H1 (cell line): ENCODE measurements around the gene GPC4. TPM values are rescaled to one million over a fixed set of nuclear protein-coding genes. Genes with fewer than 3 reads are reported as not detected.

ENCODE experiments used
- CTCF ChIA-PET: fragments of 300-600 bp; sonication (Branson Sonifier 250); formaldehyde crosslinking; loops from one replicate; lab custom pipeline; 2021; ENCODE audit not compliant: partially characterized antibody; lab: Charles Lee
- POLR2A ChIA-PET: fragments of 300-600 bp; sonication (Branson Sonifier 250); formaldehyde crosslinking; loops from one replicate; lab custom pipeline; 2021; ENCODE audit warnings: inconsistent platforms; ENCODE audit not compliant: partially characterized antibody; lab: Charles Lee
- DNase-seq, 2 experiments: peaks; one replicate each; pipeline versions ENCODE4 v3.0.0 to v3.0.0-alpha.2; 2010 to 2022; ENCODE audit warnings: low spot score in 2 of 2, low read depth in 1 of 2, mixed read lengths in 1 of 2
- FAIRE-seq: peaks from 2 replicates; lab custom pipeline; 2011; peaks lifted over from hg19 to GRCh38; lab: Jason Lieb, UNC
- H2AFZ ChIP-seq: 2 replicates; pipeline ENCODE4 v1.8.1; 2012; ENCODE audit warnings: low read length, inconsistent platforms
- H2AK5ac ChIP-seq: 2 replicates; pipeline ENCODE4 v1.6.1; 2013; ENCODE audit warnings: low read depth, low read length
- H2BK120ac ChIP-seq: replicated peaks from 2 replicates; pipeline ENCODE3; 2013; ENCODE audit warnings: low read depth, low read length, inconsistent platforms
- H2BK12ac ChIP-seq: 2 replicates; pipeline ENCODE4 v1.6.1; 2013; ENCODE audit warnings: low read depth, low read length
- H2BK15ac ChIP-seq: 2 replicates; pipeline ENCODE4 v1.6.1; 2013; ENCODE audit warnings: low read length
- H2BK20ac ChIP-seq: 2 replicates; pipeline ENCODE4 v1.6.1; 2013; ENCODE audit warnings: low read length
- H2BK5ac ChIP-seq: 2 replicates; pipeline ENCODE4 v1.6.1; 2013; ENCODE audit warnings: low read depth, low read length
- H3K14ac ChIP-seq: 2 replicates; pipeline ENCODE4 v1.6.1; 2013; ENCODE audit warnings: inconsistent platforms; ENCODE audit not compliant: insufficient read length
- H3K18ac ChIP-seq: 2 replicates; pipeline ENCODE4 v1.6.1; 2013; ENCODE audit warnings: low read length; ENCODE audit errors: extremely low read depth
- H3K23ac ChIP-seq: 2 replicates; pipeline ENCODE4 v1.6.1; 2013; ENCODE audit warnings: inconsistent platforms; ENCODE audit not compliant: insufficient read length
- H3K23me2 ChIP-seq: 2 replicates; pipeline ENCODE4 v1.6.1; 2013; ENCODE audit warnings: low read depth, low read length
- H3K27ac ChIP-seq: 2 replicates; pipeline ENCODE4 v1.6.1; 2011; ENCODE audit warnings: low read depth, low read length, inconsistent platforms
- H3K27me3 ChIP-seq, 4 experiments: replicated peaks in 1 of 4; 1 replicate in 1 of 4; 2 replicates in 3 of 4; pipeline versions ENCODE4 v1.6.1 to v1.8.1; 2011 to 2013; ENCODE audit warnings: low read length in 3 of 4, mild to moderate bottlenecking in 3 of 4, inconsistent platforms in 2 of 4, mixed read lengths in 2 of 4, moderate library complexity in 1 of 4; ENCODE audit not compliant: control insufficient read depth in 3 of 4, insufficient read depth in 3 of 4; ENCODE audit errors: extremely low read depth in 1 of 4
- H3K36me3 ChIP-seq, 4 experiments: 2 replicates each; pipeline versions ENCODE4 v1.6.1 to v1.8.1; 2011 to 2013; ENCODE audit warnings: mild to moderate bottlenecking in 4 of 4, low read length in 3 of 4, moderate library complexity in 2 of 4, control low read depth in 1 of 4, inconsistent platforms in 1 of 4; ENCODE audit not compliant: insufficient read depth in 4 of 4, control insufficient read depth in 2 of 4
- H3K4ac ChIP-seq: replicated peaks from 2 replicates; pipeline ENCODE3; 2013; ENCODE audit warnings: low read length, low read depth, mixed read lengths, inconsistent platforms; ENCODE audit not compliant: insufficient read length
- H3K4me1 ChIP-seq, 4 experiments: replicated peaks in 1 of 4; 1 replicate in 1 of 4; 2 replicates in 3 of 4; pipeline versions ENCODE4 v1.6.1 to v1.8.1; 2011 to 2013; ENCODE audit warnings: low read length in 3 of 4, inconsistent platforms in 2 of 4, mixed read lengths in 1 of 4; ENCODE audit not compliant: insufficient read depth in 4 of 4, control insufficient read depth in 3 of 4
- H3K4me2 ChIP-seq, 2 experiments: 2 replicates each; pipeline versions ENCODE4 v1.6.1 to v1.8.1; 2011 to 2013; ENCODE audit warnings: low read depth in 2 of 2, low read length in 2 of 2, control low read depth in 1 of 2, inconsistent platforms in 1 of 2, mild to moderate bottlenecking in 1 of 2; ENCODE audit not compliant: insufficient read depth in 1 of 2
- H3K4me3 ChIP-seq, 4 experiments: fragments of 200-600, 300-600 bp in 1 of 4; sonication (generic), shearing (Covaris generic), sonication (Bioruptor Twin) in 1 of 4; 2 replicates each; pipeline versions ENCODE4 v1.5.1 to v1.8.1; 2011 to 2016; ENCODE audit warnings: low read length in 4 of 4, low read depth in 3 of 4, control low read depth in 2 of 4, inconsistent platforms in 2 of 4, mild to moderate bottlenecking in 2 of 4, mixed read lengths in 1 of 4, moderate library complexity in 1 of 4; ENCODE audit not compliant: insufficient read depth in 2 of 4; ENCODE audit errors: extremely low read depth in 1 of 4
- H3K56ac ChIP-seq: replicated peaks from 2 replicates; pipeline ENCODE3; 2013; ENCODE audit warnings: low read depth, mild to moderate bottlenecking, mixed read lengths, low read length, inconsistent platforms; ENCODE audit not compliant: insufficient read length
- H3K79me1 ChIP-seq: 2 replicates; pipeline ENCODE4 v1.6.1; 2013; ENCODE audit warnings: low read depth, low read length, control low read depth
- H3K79me2 ChIP-seq, 2 experiments: 2 replicates each; pipeline versions ENCODE4 v1.6.1 to v1.8.1; 2012 to 2013; ENCODE audit warnings: low read length in 2 of 2, mild to moderate bottlenecking in 2 of 2, inconsistent platforms in 1 of 2; ENCODE audit not compliant: insufficient read depth in 2 of 2, control insufficient read depth in 1 of 2
- H3K9ac ChIP-seq, 4 experiments: replicated peaks in 1 of 4; 1 replicate in 1 of 4; 2 replicates in 3 of 4; pipeline versions ENCODE4 v1.6.1 to v1.8.1; 2011 to 2013; ENCODE audit warnings: low read depth in 3 of 4, low read length in 3 of 4, control low read depth in 2 of 4, mild to moderate bottlenecking in 2 of 4, moderate library complexity in 2 of 4, inconsistent platforms in 1 of 4; ENCODE audit errors: extremely low read depth in 1 of 4
- H3K9me3 ChIP-seq, 2 experiments: 2 replicates each; pipeline versions ENCODE4 v1.6.1 to v1.8.1; 2012 to 2013; ENCODE audit warnings: mild to moderate bottlenecking in 2 of 2, moderate library complexity in 2 of 2, control low read depth in 1 of 2, inconsistent platforms in 1 of 2, low read depth in 1 of 2, low read length in 1 of 2, mixed read lengths in 1 of 2; ENCODE audit not compliant: insufficient read depth in 2 of 2
- H4K20me1 ChIP-seq, 2 experiments: replicated peaks in 1 of 2; 2 replicates each; pipeline versions ENCODE3 to v1.8.1; 2011 to 2013; ENCODE audit warnings: inconsistent platforms in 2 of 2, low read length in 2 of 2, mild to moderate bottlenecking in 1 of 2; ENCODE audit not compliant: insufficient read depth in 2 of 2, control insufficient read depth in 1 of 2
- H4K5ac ChIP-seq: 2 replicates; pipeline ENCODE4 v1.6.1; 2013; ENCODE audit warnings: low read length, low read depth, mixed read lengths, inconsistent platforms; ENCODE audit not compliant: insufficient read length
- H4K8ac ChIP-seq: 2 replicates; pipeline ENCODE4 v1.8.0; 2013; ENCODE audit warnings: mild to moderate bottlenecking, moderate library complexity, low read length, inconsistent platforms; ENCODE audit not compliant: insufficient read depth; ENCODE audit errors: extremely low read depth
- H4K91ac ChIP-seq: replicated peaks from 2 replicates; pipeline ENCODE3; 2013; ENCODE audit warnings: low read length, mixed read lengths, inconsistent platforms; ENCODE audit not compliant: insufficient read length
- ATF2 ChIP-seq: IDR thresholded peaks from 2 replicates; pipeline ENCODE4 v1.6.1; 2012; ENCODE audit warnings: low read length, inconsistent platforms
- BACH1 ChIP-seq: IDR thresholded peaks from 2 replicates; pipeline ENCODE4 v1.6.1; 2012; ENCODE audit warnings: low read length, improper control_type of control experiment
- CEBPB ChIP-seq: IDR thresholded peaks from 2 replicates; pipeline ENCODE4 v1.6.1; 2012; ENCODE audit warnings: low read depth, low read length
- CHD1 ChIP-seq: IDR thresholded peaks from 2 replicates; pipeline ENCODE4 v1.6.1; 2012; ENCODE audit warnings: low read depth, low read length, improper control_type of control experiment
- CHD2 ChIP-seq: IDR thresholded peaks from 2 replicates; pipeline ENCODE4 v1.6.1; 2012; ENCODE audit warnings: low read length, improper control_type of control experiment
- CREB1 ChIP-seq: IDR thresholded peaks from 2 replicates; pipeline ENCODE4 v1.6.1; 2012; ENCODE audit warnings: inconsistent platforms
- GABPA ChIP-seq: IDR thresholded peaks from 2 replicates; pipeline ENCODE4 v1.6.1; 2011; ENCODE audit warnings: mild to moderate bottlenecking, low read length, moderate library complexity, borderline replicate concordance; ENCODE audit not compliant: insufficient read depth
- MAFK ChIP-seq: IDR thresholded peaks from 2 replicates; pipeline ENCODE4 v1.6.1; 2012; ENCODE audit warnings: low read depth, mild to moderate bottlenecking, improper control_type of control experiment, low read length
- POLR2AphosphoS5 ChIP-seq: IDR thresholded peaks from 2 replicates; pipeline ENCODE4 v1.6.1; 2011; ENCODE audit warnings: low read depth, low read length
- SP1 ChIP-seq: IDR thresholded peaks from 2 replicates; pipeline ENCODE4 v1.6.1; 2011; ENCODE audit warnings: low read depth, low read length
- SP4 ChIP-seq: IDR thresholded peaks from 2 replicates; pipeline ENCODE4 v1.6.1; 2012; ENCODE audit warnings: low read length, inconsistent platforms
- SRF ChIP-seq: IDR thresholded peaks from 2 replicates; pipeline ENCODE4 v1.6.1; 2011; ENCODE audit warnings: mild to moderate bottlenecking, low read depth, low read length, moderate library complexity
- SUZ12 ChIP-seq: fragments of 200-600 bp; sonication (generic); IDR thresholded peaks from 2 replicates; pipeline ENCODE4 v1.6.1; 2012; ENCODE audit warnings: mild to moderate bottlenecking, inconsistent platforms, low read length, moderate library complexity, mixed read lengths
- ZNF274 ChIP-seq: IDR thresholded peaks from 2 replicates; pipeline ENCODE4 v1.7.0; 2012; ENCODE audit warnings: low read length, borderline replicate concordance; ENCODE audit errors: extremely low read depth
- WGBS, 2 experiments: shearing (Covaris generic) in 1 of 2; methylation state at CpG; one replicate each; pipeline versions ENCODE4 v1.1.6 to v1.1.7; 2013 to 2015; ENCODE audit warnings: low lambda C conversion rate in 2 of 2, mixed read lengths in 2 of 2, inconsistent platforms in 1 of 2, low coverage in 1 of 2, missing lambda C conversion rate in 1 of 2; ENCODE audit not compliant: insufficient replicate concordance in 2 of 2, insufficient coverage in 1 of 2, insufficient read length in 1 of 2; ENCODE audit errors: extremely low coverage in 1 of 2, missing lambda C conversion rate in 1 of 2; 5-methylcytosine and 5-hydroxymethylcytosine counted together
- polyA plus RNA-seq, 7 experiments: library from polyadenylated mRNA; depleted of rRNA in 3 of 7; stranded (reverse) in 5 of 7; unstranded in 2 of 7; fragments of >200 nt in 5 of 7; fragments of 200-250 nt in 2 of 7; gene quantifications; 1 replicate in 5 of 7; 2 replicates in 1 of 7; 4 replicates in 1 of 7; pipeline versions ENCODE4 v1.2.1 to v1.2.3, GENCODE V29; 2011 to 2013; ENCODE audit warnings: missing spikeins in 2 of 7, mixed read lengths in 2 of 7
- total RNA-seq: library from RNA; stranded (reverse); fragmentation: NEBNext Ultra II Directional; extraction: Animal tissue kit (Norgen Biotek cat#: 25700); gene quantifications from 2 replicates; pipeline ENCODE4 v1.2.1, GENCODE V29; 2021

Gene GPC4
- total and polyA plus RNA-seq, 2 of the 8 experiments (the other 6 are each of a cell fraction or from before 2014, with no cell fraction given): 46.8 to 230 TPM

GRCh38 chrX:133364865-133365264, 50.4 kb downstream of the GPC4 start:
- no peak overlapping the region for H2BK20ac ChIP-seq
- ChIA-PET POLR2A (interaction anchor here (1.0 to 1.2 kb wide), 2 partner anchors 9 to 12 kb away, joined by 3 read pairs; no protein-coding TSS in a partner anchor), CTCF (no interaction called here)
- no peak overlapping the region for H2AK5ac ChIP-seq
- no peak overlapping the region for H3K4ac ChIP-seq
- H3K23ac ChIP-seq: no peak overlapping the region
- H3K4me2 ChIP-seq: no peak overlapping the region
- peaks cover 4 to 98% of the 10 kb centered on the region in 2 experiments; a peak in 3 of 4 replicates for H3K79me2 ChIP-seq
- DNase-seq (no peak), FAIRE-seq (no peak)
- H3K79me1 ChIP-seq: no peaks in the 10 kb centered on the region
- no peak overlapping the region for H3K4me3 ChIP-seq
- H3K18ac ChIP-seq: no peak overlapping the region
- peaks cover 0 to 9% (median 2%) of the 10 kb centered on the region in 4 experiments; a peak in 2 of 7 replicates for H3K4me1 ChIP-seq
- no peak overlapping the region for H2BK12ac ChIP-seq
- H2BK120ac ChIP-seq: no peak overlapping the region
- WGBS, 2 experiments: 92% methylated on average over 1 of the region's 1 CpG; no CpG with 5 or more reads in 1 of the 2 experiments
- H3K27me3 ChIP-seq: no peaks in the 10 kb centered on the region
- H3K9me3 ChIP-seq: no peaks in the 10 kb centered on the region
- H4K5ac ChIP-seq: no peak overlapping the region
- H2BK5ac ChIP-seq: no peak overlapping the region
- H4K20me1 ChIP-seq: peaks cover 4 to 9% of the 10 kb centered on the region in 2 experiments
- H3K56ac ChIP-seq: no peak overlapping the region
- no peaks in the 10 kb centered on the region for H3K23me2 ChIP-seq
- no peak overlapping the region for H2AFZ ChIP-seq
- H3K14ac ChIP-seq: no peak overlapping the region
- H2BK15ac ChIP-seq: no peak overlapping the region
- H3K9ac ChIP-seq: no peak overlapping the region
- TF ChIP-seq SP4 (no peak), ZNF274 (no peak), SRF (no peak), POLR2AphosphoS5 (no peak), CHD2 (no peak), ATF2 (no peak), CHD1 (no peak), CREB1 (no peak), MAFK (no peak), BACH1 (no peak), SP1 (no peak), GABPA (no peak), CEBPB (no peak), SUZ12 (no peak)
- H4K8ac ChIP-seq: no peak overlapping the region
- H3K27ac ChIP-seq: no peak overlapping the region
- H4K91ac ChIP-seq: no peak overlapping the region
- H3K36me3 ChIP-seq: no peaks in the 10 kb centered on the region
